ENCODE measurements around the gene CAPZA1. TPM values are rescaled to one million over a fixed set of nuclear protein-coding genes. Genes with fewer than 3 reads are reported as not detected.

Gene CAPZA1
- total and polyA plus RNA-seq, 10 of the 15 experiments (the other 5 are each of a cell fraction or from before 2014, with no cell fraction given), result 187 to 886 (median 278) TPM

DNA sequence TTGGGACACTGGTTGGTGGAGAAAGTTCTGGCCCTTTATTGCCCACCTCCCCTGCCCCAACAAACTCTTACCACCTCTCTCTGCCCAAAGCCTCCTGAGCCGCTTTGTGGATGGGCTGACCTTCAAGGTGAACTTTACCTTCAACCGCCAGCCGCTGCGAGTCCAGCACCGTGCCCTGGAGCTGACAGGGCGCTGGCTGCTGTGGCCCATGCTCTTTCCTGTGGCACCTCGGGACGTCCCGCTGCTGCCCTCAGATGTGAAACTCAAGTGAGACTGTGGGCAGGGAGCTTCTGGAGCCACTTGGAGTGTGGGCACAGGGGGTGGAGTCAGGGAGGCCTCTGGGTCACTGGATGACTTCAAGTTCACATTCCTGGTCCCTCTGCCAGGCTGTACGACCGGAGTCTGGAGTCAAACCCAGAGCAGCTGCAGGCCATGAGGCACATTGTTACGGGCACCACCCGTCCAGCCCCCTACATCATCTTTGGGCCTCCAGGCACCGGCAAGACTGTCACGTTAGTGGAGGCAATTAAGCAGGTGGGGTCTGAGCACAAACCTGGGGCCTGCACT, 74.8 kb downstream of the CAPZA1 start:
- SMC1A ChIA-PET (ENCODE audit: uncharacterized antibody, unreplicated experiment), result no interaction called here
- TF ChIP-seq CHD1 (IDR thresholded peaks at IDR 0.05; ENCODE audit: low read depth, low read length) (no peak), RAD51 (IDR thresholded peaks at IDR 0.05) (no peak), MTA3 (IDR thresholded peaks at IDR 0.05; ENCODE audit: borderline replicate concordance, low read length) (no peak), YY1 (IDR thresholded peaks at IDR 0.05; ENCODE audit: low read depth, low read length) (no peak), IRF4 (IDR thresholded peaks at IDR 0.05; ENCODE audit: low read depth, low read length) (no peak), SREBF1 (IDR thresholded peaks at IDR 0.05; ENCODE audit: low read length) (no peak), ZNF274 (IDR thresholded peaks at IDR 0.05; ENCODE audit: insufficient read depth, insufficient read length) (no peak), MEF2A (IDR thresholded peaks at IDR 0.05; ENCODE audit: insufficient read depth, low read depth, low read length) (no peak), HDGF (IDR thresholded peaks at IDR 0.05) (no peak), GABPA (IDR thresholded peaks at IDR 0.05; ENCODE audit: low read depth) (no peak)
- TF ChIP-seq, protein P1, sequence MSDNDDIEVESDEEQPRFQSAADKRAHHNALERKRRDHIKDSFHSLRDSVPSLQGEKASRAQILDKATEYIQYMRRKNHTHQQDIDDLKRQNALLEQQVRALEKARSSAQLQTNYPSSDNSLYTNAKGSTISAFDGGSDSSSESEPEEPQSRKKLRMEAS (IDR thresholded peaks at IDR 0.05; ENCODE audit: low read depth, low read length), result no peak
- TF ChIP-seq, protein P2, sequence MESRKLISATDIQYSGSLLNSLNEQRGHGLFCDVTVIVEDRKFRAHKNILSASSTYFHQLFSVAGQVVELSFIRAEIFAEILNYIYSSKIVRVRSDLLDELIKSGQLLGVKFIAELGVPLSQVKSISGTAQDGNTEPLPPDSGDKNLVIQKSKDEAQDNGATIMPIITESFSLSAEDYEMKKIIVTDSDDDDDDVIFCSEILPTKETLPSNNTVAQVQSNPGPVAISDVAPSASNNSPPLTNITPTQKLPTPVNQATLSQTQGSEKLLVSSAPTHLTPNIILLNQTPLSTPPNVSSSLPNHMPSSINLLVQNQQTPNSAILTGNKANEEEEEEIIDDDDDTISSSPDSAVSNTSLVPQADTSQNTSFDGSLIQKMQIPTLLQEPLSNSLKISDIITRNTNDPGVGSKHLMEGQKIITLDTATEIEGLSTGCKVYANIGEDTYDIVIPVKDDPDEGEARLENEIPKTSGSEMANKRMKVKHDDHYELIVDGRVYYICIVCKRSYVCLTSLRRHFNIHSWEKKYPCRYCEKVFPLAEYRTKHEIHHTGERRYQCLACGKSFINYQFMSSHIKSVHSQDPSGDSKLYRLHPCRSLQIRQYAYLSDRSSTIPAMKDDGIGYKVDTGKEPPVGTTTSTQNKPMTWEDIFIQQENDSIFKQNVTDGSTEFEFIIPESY (IDR thresholded peaks at IDR 0.05), result no peak

More for the DNA sequence above, 74.8 kb downstream of the CAPZA1 start:
- Histone ChIP-seq H3K79me2 (ENCODE audit: control insufficient read depth, insufficient read depth, low read length) (no peaks in the 10 kb centered on the region), H3K9me3 (replicated peaks; ENCODE audit: control insufficient read depth, insufficient read depth, low read length) (no peaks in the 10 kb centered on the region), H3K9ac (ENCODE audit: control insufficient read depth, insufficient read depth, low read length) (no peak overlapping the region), H4K20me1 (ENCODE audit: control insufficient read depth, insufficient read depth) (no peaks in the 10 kb centered on the region), H2AFZ (ENCODE audit: control insufficient read depth, low read depth, low read length) (no peak overlapping the region), H3K4me3 (no peak overlapping the region), H3K36me3 (ENCODE audit: control insufficient read depth in 2 of 2, insufficient read depth in 2 of 2, low read length in 1 of 2) (peaks cover 8 to 18% of the 10 kb centered on the region in 2 experiments; a peak in 3 of 4 replicates), H3K4me2 (ENCODE audit: control insufficient read depth, insufficient read depth) (no peak overlapping the region), H3K27ac (ENCODE audit: control insufficient read depth, insufficient read depth) (no peak overlapping the region), H3K4me1 (ENCODE audit: control insufficient read depth, insufficient read depth, low read length) (no peaks in the 10 kb centered on the region), H3K27me3 (replicated peaks in 1 of 2; ENCODE audit: control insufficient read depth in 2 of 2, insufficient read depth in 2 of 2, low read length in 1 of 2) (no peaks in the 10 kb centered on the region)
- ChIA-PET CTCF (no interaction called here), RAD21 (ENCODE audit: unreplicated experiment) (no interaction called here), POLR2A (interaction anchor here (0.6 kb wide), 1 partner anchor 53 kb away, joined by 3 read pairs; no protein-coding TSS in a partner anchor)
- no TSS peak for BruUV-seq (replicated peaks)
- no peak for DNase-seq (ENCODE audit: low read depth, low spot score)
- 96% methylated on average over 15 of the region's 15 CpGs for WGBS (ENCODE audit: insufficient coverage, insufficient replicate concordance, low lambda C conversion rate, missing lambda C conversion rate)
- no peak for ATAC-seq
- in situ Hi-C loops (cut with MboI), result no loop called here
- intact Hi-C loops (cut with micrococcal nuclease; ENCODE audit: unreplicated experiment), result no loop called here
- FAIRE-seq, result no peak
